Activated CD8-positive, alpha-beta T cell treated with anti-CD3 and anti-CD28 coated beads for 36 hours (primary cell): ENCODE measurements around the gene ZNF292. TPM values are rescaled to one million over a fixed set of nuclear protein-coding genes. Genes with fewer than 3 reads are reported as not detected.
A peak's percentile ranks its signal among the peaks of the same experiment; 100 is the strongest.
"Not testable (repeated sequence)": the region's sequence is repeated elsewhere in the genome, so short reads cannot be mapped to it uniquely, and the experiment has no call there.

Experiments used
- ATAC-seq: fragments of 200-7000 bp; cut with Tn5 transposase; one replicate; pipeline ENCODE4 v1.10.0; 2021; ENCODE audit warnings: mild to moderate bottlenecking, moderate library complexity
- CTCF ChIA-PET: fragments of 350-600 bp; sonication (Branson Sonifier 250); formaldehyde crosslinking; loops from one replicate; lab custom pipeline; 2021; ENCODE audit warnings: antibody characterized with exemption; lab: Charles Lee
- POLR2A ChIA-PET: fragments of 350-600 bp; sonication (Branson Sonifier 250); formaldehyde crosslinking; loops from one replicate; lab custom pipeline; 2021; ENCODE audit warnings: antibody characterized with exemption; lab: Charles Lee
- DNase-seq: peaks from one replicate; pipeline ENCODE4 v3.0.0-alpha.2; 2020
- H3K27ac Mint-ChIP-seq: one replicate; pipeline ENCODE4 v1.8.0; 2021; ENCODE audit warnings: mild to moderate bottlenecking, mixed read lengths
- H3K27me3 Mint-ChIP-seq: one replicate; pipeline ENCODE4 v1.8.0; 2021; ENCODE audit warnings: mixed read lengths
- H3K36me3 Mint-ChIP-seq: one replicate; pipeline ENCODE4 v1.8.0; 2021; ENCODE audit warnings: low read depth, mixed read lengths
- H3K4me1 Mint-ChIP-seq: one replicate; pipeline ENCODE4 v1.8.0; 2021; ENCODE audit warnings: low read depth, mixed read lengths
- H3K4me3 Mint-ChIP-seq: one replicate; pipeline ENCODE4 v1.8.0; 2021; ENCODE audit warnings: mild to moderate bottlenecking, moderate library complexity, mixed read lengths
- H3K9me3 Mint-ChIP-seq: one replicate; pipeline ENCODE4 v1.8.0; 2021; ENCODE audit warnings: mixed read lengths
- intact Hi-C: fragments of 100-400 bp; cut with micrococcal nuclease; formaldehyde crosslinking; loops from one replicate; pipeline ENCODE4 v1.10.0; 2022
- total RNA-seq, 2 experiments: library from RNA; stranded (reverse); gene quantifications; one replicate each; pipeline ENCODE4 v1.2.3, GENCODE V29; 2021
- TF ChIP-seq, protein P1 (sequence below): fragments of 200-600 bp; IDR thresholded peaks from one replicate; pipeline ENCODE4 v1.8.0; 2022; ENCODE audit warnings: antibody characterized with exemption, mild to moderate bottlenecking

The ZNF292 gene
- total RNA-seq, 2 experiments from 2014 or later, result 76.4 to 78.3 TPM

DNA sequence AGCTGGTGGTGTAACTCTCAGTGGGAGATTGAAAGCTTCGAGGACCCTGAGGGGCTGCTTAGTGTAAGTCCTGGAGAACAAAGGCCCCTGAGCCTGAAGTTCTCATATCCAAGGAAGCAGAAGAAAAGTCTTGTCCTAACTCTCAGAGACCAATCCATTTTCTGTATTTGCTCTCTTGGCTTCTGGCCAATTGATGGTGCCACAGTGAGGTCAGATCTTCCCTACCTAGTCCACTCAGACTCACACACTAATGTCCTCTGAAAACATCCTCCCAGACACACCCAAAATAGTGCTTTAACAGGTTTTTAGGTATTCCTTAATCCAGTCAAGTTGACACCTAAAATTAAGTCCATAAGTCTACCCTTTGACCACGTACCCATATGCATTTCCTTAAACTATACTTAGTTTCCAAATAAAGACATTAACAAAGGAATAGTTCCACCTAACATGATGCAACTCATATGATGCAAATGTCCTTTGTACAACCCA, 29.4 kb downstream of the ZNF292 start:
- Mint-ChIP-seq H3K9me3 (no peaks in the 10 kb centered on the region), H3K4me1 (peaks cover 73% of the 10 kb centered on the region), H3K27me3 (no peaks in the 10 kb centered on the region), H3K4me3 (no peak overlapping the region), H3K27ac (peak overlapping the region; percentile 57), H3K36me3 (peaks cover 56% of the 10 kb centered on the region)
- ATAC-seq, result no peak
- CTCF ChIA-PET, result no interaction called here
- intact Hi-C loops, result no loop called here
- TF ChIP-seq, protein P1, sequence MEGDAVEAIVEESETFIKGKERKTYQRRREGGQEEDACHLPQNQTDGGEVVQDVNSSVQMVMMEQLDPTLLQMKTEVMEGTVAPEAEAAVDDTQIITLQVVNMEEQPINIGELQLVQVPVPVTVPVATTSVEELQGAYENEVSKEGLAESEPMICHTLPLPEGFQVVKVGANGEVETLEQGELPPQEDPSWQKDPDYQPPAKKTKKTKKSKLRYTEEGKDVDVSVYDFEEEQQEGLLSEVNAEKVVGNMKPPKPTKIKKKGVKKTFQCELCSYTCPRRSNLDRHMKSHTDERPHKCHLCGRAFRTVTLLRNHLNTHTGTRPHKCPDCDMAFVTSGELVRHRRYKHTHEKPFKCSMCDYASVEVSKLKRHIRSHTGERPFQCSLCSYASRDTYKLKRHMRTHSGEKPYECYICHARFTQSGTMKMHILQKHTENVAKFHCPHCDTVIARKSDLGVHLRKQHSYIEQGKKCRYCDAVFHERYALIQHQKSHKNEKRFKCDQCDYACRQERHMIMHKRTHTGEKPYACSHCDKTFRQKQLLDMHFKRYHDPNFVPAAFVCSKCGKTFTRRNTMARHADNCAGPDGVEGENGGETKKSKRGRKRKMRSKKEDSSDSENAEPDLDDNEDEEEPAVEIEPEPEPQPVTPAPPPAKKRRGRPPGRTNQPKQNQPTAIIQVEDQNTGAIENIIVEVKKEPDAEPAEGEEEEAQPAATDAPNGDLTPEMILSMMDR, result no peak
- POLR2A ChIA-PET, result interaction anchor here (1.3 kb wide), 1 partner anchor 27 kb away, joined by 3 read pairs; no protein-coding TSS in a partner anchor
- no peak for DNase-seq

DNA sequence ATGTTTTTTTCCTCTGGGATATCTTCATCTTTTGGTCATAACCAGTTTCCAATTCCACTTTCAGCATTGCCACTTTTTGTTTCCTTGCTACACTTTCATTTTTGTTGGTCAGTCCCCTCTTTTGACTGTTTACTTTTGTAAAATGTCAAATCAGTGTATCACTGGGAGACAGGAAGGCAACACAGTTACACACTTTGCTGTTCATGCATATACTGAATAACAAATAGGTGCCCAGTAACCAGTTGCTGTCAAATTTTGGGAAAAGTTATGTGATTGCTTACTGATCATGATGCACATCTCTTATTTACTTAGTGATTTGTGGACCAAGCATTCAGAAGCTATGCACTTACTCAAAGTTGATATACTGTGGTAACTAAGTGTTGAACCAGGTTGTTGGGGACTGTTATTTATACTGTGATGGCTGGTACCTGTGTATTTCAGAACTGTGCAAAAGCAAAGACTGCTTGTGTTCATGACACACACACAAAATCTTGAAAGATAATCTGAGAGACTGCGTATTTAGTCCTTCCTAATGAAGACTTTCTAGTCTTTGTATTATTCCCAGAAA, 41.0 kb downstream of the ZNF292 start:
- H3K9me3 Mint-ChIP-seq, result no peaks in the 10 kb centered on the region
- CTCF ChIA-PET, result no interaction called here
- no peak for DNase-seq
- intact Hi-C loops, result loop anchor here (5.0 kb wide), 1 partner anchor 39 kb away; the partner anchor contains the start of gene ZNF292
- peaks cover 32% of the 10 kb centered on the region for H3K36me3 Mint-ChIP-seq
- peak; percentile 35 for ATAC-seq
- TF ChIP-seq, protein P1, result no peak
- H3K4me1 Mint-ChIP-seq, result peaks cover 73% of the 10 kb centered on the region
- no peak overlapping the region for H3K4me3 Mint-ChIP-seq
- H3K27me3 Mint-ChIP-seq, result no peaks in the 10 kb centered on the region
- POLR2A ChIA-PET, result no interaction called here
- H3K27ac Mint-ChIP-seq, result peak overlapping the region; percentile 21

DNA sequence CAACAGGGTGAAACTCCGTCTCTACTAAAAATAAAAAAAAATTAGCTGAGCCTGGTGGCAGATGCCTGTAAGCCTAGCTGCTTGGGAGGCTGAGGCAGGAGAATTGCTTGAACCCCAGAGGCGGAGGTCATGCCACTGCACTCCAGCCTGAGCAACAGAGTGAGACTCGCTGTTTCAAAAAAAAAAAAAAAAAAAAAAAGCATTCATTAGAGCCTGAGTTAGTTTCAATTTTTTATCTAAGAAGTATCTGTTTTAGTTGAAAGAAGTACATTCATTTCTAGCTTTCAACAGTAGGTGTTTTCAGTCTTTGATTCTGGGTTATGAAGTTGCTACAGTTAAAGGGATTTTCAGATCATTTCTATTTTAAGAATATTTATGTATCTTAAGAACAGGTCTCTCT, 42.2 kb downstream of the ZNF292 start:
- peak; percentile 24 for DNase-seq
- ChIA-PET POLR2A (interaction anchor here (0.6 to 2.2 kb wide), 6 partner anchors 10 to 556 kb away, joined by 3 to 8 read pairs (median 4); no protein-coding TSS in a partner anchor), CTCF (interaction anchor here (0.9 to 1.3 kb wide), 4 partner anchors 10 to 58 kb away, joined by 3 to 4 read pairs (median 3); partner anchors contain the start of gene ZNF292)
- peak; percentile 62 for ATAC-seq
- H3K4me1 Mint-ChIP-seq, result peaks cover 78% of the 10 kb centered on the region
- intact Hi-C loops, result loop anchor here (5.0 kb wide), 1 partner anchor 40 kb away; the partner anchor contains the start of gene ZNF292
- H3K4me3 Mint-ChIP-seq, result no peak overlapping the region
- no peaks in the 10 kb centered on the region for H3K27me3 Mint-ChIP-seq
- H3K27ac Mint-ChIP-seq, result peak overlapping the region; percentile 55
- H3K36me3 Mint-ChIP-seq, result peaks cover 31% of the 10 kb centered on the region
- H3K9me3 Mint-ChIP-seq, result no peaks in the 10 kb centered on the region
- TF ChIP-seq, protein P1, result no peak

DNA sequence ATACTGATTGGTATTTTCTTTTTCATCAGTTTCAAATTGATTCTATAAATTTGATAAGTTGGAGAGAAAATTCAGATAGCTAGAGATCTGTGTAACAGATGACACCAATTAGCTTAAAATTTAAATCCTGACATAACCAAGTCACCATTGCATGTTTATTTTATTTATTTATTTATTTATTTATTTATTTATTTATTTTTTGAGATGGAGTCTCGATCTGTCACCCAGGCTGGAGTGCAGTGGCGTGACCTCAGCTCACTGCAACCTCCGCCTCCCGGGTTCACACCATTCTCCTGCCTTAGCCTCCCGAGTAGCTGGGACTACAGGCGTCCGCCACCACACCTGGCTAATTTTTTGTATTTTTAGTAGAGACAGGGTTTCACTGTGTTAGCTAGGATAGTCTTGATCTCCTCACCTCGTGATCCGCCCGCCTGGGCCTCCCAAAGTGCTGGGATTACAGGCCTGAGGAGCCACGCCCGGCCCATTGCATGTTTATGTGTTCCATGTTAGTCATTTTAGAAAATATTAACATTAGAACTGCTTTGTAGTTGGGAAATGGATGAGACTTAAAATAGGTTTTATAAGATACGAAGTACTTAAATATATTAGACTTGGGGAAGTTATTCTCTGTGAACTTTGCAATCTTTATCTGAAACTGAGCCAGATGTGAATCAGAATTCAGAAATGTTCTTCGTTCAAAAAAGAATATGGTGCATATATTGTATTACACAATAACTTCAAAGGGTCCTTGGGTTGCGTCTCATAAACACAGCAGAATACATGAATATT, 42.9 kb downstream of the ZNF292 start:
- H3K27ac Mint-ChIP-seq, result peak overlapping the region; percentile 77
- not testable (repeated sequence) for H3K4me3 Mint-ChIP-seq

DNA sequence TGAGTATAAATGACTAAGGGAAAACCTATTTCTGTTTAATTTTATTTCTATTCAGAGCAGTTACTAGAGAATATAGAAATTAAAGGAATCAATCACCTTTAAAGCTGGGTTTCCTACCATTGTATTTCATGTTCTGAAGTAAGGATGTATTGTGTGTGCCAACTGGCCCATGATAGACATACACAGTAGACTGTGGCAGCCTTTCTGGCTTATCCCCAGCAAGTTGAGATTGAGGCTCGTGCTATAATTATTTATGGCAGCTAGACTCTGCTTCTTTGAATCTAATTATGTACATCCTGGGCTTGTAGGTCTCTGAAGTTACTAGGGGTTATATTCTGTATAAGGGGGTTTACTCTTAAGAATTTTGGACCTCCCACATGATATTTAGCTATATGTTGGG, 44.4 kb downstream of the ZNF292 start:
- peaks cover 73% of the 10 kb centered on the region for H3K4me1 Mint-ChIP-seq
- TF ChIP-seq, protein P1, result no peak
- no peak overlapping the region for H3K4me3 Mint-ChIP-seq
- no peak for DNase-seq
- ChIA-PET CTCF (interaction anchor here (1.2 kb wide), 2 partner anchors 9 to 10 kb away, joined by 3 to 4 read pairs; no protein-coding TSS in a partner anchor), POLR2A (interaction anchor here (1.1 to 1.2 kb wide), 2 partner anchors 9 to 44 kb away, joined by 3 to 6 read pairs; partner anchors contain the start of gene ZNF292)
- intact Hi-C loops, result loop anchor here (5.0 kb wide), 1 partner anchor 42 kb away; the partner anchor contains the start of gene ZNF292
- no peaks in the 10 kb centered on the region for H3K27me3 Mint-ChIP-seq
- peaks cover 33% of the 10 kb centered on the region for H3K36me3 Mint-ChIP-seq
- peak overlapping the region; percentile 80 for H3K27ac Mint-ChIP-seq
- no peaks in the 10 kb centered on the region for H3K9me3 Mint-ChIP-seq
- ATAC-seq, result no peak

More for the DNA sequence above, 42.9 kb downstream of the ZNF292 start:
- ChIA-PET CTCF (interaction anchor here (0.9 to 1.3 kb wide), 5 partner anchors 9 to 59 kb away, joined by 3 to 5 read pairs (median 3); partner anchors contain the start of gene ZNF292), POLR2A (interaction anchor here (0.6 to 2.2 kb wide), 7 partner anchors 9 to 46 kb away, joined by 3 to 6 read pairs (median 3); no protein-coding TSS in a partner anchor)
- DNase-seq, H3K27me3 Mint-ChIP-seq, H3K9me3 Mint-ChIP-seq, ATAC-seq: not testable (repeated sequence)
- intact Hi-C loops, result loop anchor here (5.0 kb wide), 1 partner anchor 41 kb away; the partner anchor contains the start of gene ZNF292
- Mint-ChIP-seq H3K36me3 (peaks cover 26% of the 10 kb centered on the region), H3K4me1 (peaks cover 74% of the 10 kb centered on the region)
